GM21360 (cell line): ENCODE results near the gene PDYN.

Experiments used
- ATAC-seq: cut with Tn5 transposase; IDR thresholded peaks from one replicate; pipeline ENCODE4 v1.9.1; 2021; ENCODE audit warnings: mild to moderate bottlenecking, moderate library complexity; ENCODE audit not compliant: unreplicated experiment

Gene PDYN

DNA sequence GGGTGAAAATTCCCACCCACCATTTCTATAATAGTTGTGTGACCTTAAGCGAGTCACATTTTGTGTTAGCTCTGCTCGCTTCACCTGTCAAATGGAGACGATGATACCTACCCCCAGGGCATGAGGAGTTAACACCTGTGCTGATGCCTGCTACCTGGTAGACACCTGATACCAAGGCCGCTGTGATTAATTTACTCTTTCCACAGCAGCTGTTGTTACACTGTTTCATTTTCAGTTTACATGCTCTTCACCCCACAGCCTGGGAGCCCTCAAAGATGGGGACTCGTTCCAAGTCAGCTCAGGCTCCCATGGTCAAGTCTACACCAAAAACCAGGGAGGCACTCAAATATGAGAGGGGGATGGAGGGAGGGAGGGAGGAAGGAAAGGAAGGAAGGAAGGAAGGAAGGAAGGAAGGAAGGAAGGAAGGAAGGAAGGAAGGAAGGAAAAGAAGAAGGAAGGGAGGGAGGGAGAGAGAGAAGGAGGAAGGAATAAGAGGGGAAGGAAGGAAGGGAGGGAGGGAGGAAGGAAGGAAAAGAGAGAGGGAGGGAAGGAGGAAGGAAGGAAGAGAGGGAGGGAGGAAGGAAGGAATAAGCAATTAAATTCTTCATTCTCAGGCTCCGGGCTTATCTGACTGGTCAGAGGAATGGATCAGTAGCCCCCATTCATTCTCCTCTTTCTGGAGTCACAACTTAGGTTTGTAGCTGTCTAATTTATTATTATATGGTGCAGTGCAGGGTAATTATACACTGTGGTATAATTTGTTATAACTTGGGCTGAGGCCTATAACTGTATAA is 40.9 kb downstream of the PDYN start:
- no peak for ATAC-seq

GRCh38 chr20:1951436-1952115 is 42.3 kb downstream of the PDYN start:
- ATAC-seq, result no peak

DNA sequence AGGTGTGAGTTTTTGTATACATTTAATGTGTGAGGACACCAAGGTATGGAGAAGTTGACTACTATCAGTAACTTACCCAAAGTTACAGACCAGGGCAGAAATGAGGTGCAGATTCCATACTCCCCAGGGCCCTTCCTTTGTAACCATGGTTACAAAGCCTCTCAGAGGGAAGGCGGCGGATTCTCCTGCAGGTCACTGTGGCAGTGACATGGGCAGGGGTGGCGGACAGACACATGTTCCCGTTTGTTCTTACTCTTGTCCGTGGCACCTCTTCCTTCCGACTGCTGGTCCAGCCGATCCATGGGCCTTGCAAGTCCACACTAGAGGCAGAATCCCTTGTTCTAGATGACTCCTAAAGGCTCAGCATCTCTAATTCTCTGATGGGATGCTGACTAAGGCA is 43.0 kb downstream of the PDYN start:
- ATAC-seq, result no peak

- no peak for ATAC-seq
Measured at GRCh38 chr20:1949347-1950100, 44.3 kb downstream of the PDYN start.

DNA sequence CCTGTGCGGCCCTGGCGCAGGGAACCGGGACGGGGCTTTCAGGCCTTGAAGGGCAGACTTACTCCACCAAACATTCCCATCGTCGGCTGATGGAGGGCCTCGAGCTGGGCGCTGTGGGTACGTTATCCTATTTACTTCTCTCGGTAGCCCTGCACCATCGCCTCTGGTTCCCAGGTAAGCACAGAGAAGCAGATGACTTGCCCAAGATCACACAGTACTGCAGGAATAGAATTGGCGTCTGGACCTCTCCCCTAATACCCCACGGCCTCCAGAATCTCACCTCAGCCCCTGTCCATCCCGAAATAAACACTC is 46.4 kb downstream of the PDYN start:
- ATAC-seq, result no peak

DNA sequence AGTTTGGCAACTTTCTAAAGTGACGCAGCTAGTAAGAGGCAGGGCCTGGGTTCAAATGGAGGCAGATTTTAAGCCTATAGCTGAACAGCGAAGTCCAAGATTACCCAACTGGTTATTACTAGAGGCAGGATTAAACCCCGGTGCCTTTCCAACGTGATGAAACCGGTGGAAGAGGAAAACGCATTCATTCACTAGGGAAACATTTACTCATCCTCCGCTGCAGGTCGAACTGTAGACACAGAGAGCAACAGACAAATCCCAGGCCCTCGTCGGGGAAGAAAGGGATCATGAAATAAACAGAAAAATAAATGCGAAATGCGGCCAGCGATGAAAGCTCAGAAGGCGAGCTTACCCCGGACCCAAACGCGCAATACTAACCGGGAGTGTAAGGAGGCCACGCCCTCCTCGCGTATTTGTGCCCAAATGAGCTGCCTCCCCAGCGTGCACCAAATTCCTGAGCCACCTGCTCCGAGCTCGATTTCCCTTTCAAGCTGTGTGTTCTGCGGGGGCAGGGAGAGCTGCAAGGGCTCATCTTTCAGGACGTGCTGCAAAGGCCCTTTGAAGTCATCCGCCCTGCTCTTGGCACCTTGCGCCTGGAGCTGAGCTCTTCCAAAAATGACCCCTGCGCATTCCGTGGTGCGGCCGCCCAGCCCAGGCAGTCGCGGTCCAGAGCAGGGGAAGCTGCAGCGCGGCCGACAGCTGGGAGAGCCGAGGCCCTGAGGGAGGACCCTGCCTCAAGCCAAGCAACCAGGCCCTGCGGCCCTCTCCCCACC is 46.9 kb downstream of the PDYN start:
- ATAC-seq, result no peak

- no peak for ATAC-seq
Measured at GRCh38 chr20:1946442-1946761, 47.5 kb downstream of the PDYN start.

- no peak for ATAC-seq
Measured at GRCh38 chr20:1945660-1946059, 48.2 kb downstream of the PDYN start.

GRCh38 chr20:1945134-1945618 is 48.7 kb downstream of the PDYN start:
- no peak for ATAC-seq

DNA sequence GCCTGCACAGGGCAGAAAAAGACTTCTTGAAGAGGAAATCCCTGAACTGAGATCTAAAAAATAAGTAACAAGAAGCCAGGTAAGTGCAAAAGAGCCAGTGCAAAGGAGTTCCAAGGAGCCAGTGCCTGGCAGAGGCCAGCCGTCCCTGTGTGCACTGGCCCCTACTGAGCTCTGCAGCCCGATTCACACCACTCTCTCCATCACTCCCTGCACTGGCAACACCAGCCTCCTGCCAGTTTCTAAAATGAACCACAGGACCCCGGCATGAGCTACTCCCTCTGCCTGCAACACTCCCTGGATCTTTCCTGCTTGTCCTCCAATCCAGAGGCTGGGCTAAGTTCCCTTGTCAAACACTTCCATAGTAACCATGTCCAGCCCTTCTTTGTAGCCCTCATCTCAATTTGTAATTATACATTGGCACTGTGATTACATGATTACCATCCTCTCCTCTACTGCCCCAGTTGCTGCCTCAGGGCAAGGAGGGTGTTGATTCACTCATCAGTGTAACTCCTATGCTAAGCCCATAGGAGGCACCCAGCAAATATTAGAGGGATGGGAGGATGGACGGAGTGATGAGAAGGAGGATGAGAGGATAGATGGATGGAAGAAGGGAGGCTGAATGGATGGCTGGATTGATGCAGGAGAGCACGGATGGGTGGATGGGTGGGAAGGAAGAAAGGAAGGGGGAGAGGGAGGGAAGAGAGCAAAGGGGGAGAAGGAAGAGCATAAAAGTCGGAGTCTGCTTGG is 49.3 kb downstream of the PDYN start:
- ATAC-seq, result no peak

- no peak for ATAC-seq
Measured at GRCh38 chr20:1943275-1944002, 50.4 kb downstream of the PDYN start.

DNA sequence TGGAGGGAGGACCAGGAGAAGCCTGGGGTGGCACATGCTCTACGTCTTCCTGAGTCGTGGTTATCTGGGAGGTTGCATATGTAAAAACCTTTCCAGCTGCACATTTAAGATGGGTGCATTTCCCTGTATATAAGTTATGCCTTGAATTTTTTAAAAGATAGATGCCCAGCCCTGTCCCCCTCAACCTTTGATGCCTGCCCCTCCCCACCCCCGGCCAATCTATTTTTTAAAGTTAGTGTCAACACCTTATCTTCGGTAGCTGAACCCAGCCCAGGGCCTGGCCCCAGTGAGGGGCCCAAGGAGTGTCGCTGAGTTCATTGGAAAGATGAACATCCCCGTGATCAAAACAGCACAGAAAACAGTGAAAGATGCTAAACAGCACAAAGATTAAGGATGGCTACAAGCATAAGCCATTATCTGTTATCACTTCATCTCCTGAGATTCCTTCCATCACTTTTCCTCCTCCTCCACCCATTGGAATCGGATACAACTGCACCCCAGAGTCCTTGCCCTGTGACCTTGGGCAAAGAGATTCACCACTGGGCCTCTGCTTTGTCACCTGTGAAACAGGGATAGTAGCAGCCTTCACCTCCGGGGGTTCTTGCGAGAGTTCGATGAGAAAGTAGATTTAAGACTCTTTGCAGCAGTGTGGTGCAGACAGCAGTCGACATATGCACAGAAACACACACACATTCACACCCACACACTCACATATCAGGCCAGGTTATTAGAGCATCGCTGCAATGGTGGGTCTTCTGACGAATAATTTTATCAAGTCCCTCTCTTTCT is 51.2 kb downstream of the PDYN start:
- ATAC-seq, result no peak

DNA sequence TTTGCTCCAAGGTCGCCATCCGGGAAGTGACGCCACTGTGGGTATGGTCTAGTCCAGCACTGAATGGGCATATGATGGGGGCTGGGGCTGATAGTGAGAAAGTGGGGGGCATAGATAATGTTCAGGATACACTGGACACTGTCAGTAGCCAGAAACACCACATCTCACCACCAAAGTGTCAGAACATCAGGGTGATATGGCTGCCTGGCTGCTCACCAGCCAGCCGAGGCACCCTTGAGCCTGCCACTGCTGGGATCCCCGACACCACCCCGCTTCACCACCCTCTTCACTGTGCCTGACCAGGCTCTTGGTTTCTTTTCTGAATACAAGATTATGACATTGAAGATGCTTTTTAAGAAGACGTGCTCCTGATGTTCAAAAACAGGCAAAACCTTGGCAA is 51.8 kb downstream of the PDYN start:
- ATAC-seq, result no peak

- ATAC-seq, result no peak
Measured at GRCh38 chr20:1941226-1941625, 52.6 kb downstream of the PDYN start.

- no peak for ATAC-seq
Measured at GRCh38 chr20:1940581-1940980, 53.3 kb downstream of the PDYN start.

DNA sequence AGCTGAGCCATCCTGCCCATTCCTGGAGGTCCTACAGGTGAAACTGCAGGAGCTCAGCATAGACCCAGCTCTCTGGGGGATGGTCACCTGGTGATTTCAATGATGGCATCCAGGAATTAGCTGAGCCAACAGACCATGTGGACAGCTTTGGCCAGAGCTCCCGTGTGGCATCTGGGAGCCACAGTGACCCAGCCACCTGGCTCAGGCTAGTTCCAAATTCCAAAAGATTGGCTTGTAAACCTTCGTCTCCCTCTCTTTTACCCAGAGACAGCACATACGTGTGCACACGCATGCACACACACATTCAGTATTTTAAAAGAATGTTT is 54.6 kb downstream of the PDYN start:
- ATAC-seq, result no peak

GRCh38 chr20:1938464-1939269 is 55.2 kb downstream of the PDYN start:
- ATAC-seq, result no peak

- ATAC-seq, result no peak
Measured at GRCh38 chr20:1937316-1937976, 56.4 kb downstream of the PDYN start.
